Measurements from ENCODE around the gene TLE3.

The TLE3 gene

GRCh38 chr15:70098461-70099166, 897 bp upstream of the TLE3 start:
- no peak for FAIRE-seq

DNA sequence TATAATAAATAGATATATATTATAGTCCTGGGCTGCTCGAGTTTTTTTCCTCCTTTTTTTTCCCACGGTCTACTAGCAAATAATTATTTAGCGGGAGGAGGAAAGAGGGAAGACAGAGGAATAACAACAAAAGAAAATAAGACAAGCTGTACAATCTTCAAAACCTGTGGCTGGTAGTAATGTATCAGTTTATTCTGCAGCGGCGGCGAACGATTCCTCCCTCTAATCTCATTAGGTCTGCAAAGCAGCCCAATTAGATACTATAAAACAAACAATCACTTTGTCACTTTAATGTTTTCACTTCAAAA, 390 bp upstream of the TLE3 start:
- FAIRE-seq: no peak

- no peak for FAIRE-seq
These were observed 725 bp downstream of the TLE3 start for GRCh38 chr15:70097063-70097320.

- no peak for FAIRE-seq
These were observed 1.3 kb downstream of the TLE3 start for GRCh38 chr15:70096215-70097062.

DNA sequence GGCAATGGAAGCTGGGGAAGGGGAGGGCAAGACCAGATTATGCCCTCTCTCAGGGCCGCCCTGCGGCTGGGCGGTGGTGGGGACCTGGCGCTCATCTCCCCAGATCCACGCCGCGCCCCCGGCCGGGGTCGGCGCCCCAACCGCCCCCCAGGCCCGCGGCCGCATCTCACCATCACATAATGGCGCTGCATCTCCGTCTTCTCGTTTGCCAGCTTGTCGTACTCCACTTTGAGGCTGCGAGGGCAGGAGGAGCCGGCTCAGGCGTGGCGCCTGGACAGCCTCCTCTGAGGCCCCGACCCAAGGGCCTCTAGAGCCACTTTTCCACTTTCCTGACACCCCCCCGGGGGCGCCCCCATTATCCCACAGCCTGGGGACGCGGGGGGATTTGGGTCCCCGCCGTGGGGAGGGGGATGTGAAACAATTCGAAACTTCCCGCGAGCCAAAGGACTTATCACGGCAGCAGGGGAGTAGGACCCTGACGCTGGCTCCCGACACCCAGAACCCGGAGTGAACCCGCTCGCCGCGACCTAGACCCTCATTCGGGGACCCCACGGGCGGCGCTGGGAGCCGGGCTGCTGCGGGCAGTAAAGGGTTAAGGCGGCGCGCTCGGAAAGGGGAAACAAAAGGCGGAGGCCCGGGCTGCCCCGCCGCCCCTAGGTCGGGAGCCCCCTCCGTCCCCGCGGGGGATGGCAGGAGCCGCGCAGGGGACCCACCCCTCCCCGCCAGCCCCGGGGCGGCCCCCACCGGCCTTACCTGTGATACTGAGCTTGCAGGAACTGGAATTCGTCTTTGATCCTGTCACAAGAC, 2.1 kb downstream of the TLE3 start:
- FAIRE-seq: no peak

- FAIRE-seq: no peak
These were observed 2.9 kb downstream of the TLE3 start for GRCh38 chr15:70094690-70095311.

DNA sequence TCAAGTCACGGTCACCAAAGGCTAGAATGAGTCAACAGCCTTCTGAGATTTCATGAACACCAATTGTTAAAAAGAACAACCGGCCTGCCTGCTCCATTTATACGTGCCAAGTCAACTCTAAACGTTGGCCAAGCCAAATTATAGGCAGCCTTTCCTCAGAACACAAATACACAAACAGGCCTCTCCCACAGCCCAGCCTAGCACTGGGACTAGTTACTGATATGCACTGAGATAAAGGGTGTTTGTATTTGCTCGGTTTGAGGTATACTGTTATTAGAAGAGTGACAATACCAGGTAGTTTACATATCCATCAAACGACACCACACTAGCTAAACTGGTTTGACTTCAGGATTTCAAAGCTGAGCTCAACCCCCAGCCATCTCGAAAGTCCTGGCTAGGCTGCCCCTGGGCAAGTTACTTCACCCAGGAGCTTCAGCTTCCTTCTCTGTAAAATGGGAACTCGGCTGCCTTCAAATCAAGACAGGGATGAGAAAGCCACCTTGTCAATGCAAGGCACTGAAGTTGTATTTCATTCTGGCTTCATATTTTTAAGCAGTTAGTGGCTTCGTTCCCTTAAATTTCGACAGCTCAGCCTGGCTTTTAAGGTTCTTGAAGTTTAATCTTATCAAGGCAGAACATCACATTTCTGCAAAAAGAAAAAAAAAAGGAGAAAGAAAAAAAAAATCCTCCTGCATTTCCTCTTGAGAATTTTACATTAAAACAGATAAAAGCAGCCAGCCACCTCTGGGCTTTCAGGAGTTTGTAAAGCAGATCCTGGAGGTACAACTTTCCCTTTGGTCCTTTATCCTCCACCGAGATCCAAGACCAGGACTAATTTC, 4.0 kb downstream of the TLE3 start:
- FAIRE-seq: no peak

DNA sequence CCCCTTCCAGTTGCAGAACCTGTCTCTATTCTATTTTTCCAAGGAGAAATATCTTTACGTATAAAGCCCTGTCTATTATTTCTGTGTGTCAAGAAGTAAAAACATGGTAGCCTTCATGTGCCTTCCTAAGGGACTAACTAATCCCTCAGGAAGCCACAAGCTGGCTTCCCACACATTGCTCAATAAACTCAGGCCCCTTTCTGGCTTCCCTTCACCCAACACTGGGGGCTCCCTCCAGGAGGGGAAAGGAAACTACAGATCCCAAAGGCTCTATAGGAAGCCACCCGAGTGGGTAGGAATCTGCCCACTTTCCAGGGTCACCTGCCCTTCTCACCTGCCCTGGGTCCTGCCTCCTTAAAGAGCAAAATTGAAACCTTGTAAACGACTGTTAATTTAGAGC, 4.6 kb downstream of the TLE3 start:
- FAIRE-seq: no peak

- no peak for FAIRE-seq
These were observed 5.2 kb downstream of the TLE3 start for GRCh38 chr15:70092464-70093027.

DNA sequence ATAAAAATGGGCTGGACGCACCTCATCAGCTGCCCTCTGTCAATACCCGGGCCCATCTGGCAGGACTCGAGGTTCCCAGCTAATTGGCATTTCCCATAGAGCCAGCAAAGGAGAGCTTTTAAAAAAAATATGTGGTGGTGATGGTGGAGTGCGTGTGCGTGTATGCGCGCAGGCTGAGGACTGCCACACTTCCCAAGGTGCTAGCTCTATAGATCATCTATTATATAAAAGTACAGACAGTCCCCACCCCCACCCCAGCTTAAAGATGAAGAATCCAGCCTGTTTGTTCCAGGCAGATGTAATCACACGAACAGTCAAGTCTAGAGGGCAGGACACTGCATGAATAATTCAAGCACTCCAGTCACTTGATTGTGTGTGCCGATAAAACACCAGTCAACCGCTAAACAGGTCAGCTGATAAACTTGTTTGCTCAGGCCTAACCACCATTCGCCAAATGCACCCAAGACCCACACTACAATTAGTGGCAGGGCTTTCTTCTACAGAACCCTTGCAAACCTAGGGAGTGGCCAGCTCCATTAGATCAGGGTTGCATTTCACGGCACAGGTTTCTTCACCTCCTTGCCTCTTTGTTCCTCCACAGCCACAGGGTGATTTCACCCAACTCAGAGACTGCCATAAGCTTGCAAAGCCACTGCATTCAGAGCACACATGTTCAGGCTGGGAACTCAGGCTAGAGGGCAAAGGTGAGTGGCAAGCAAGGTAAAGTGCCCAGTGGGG, 5.8 kb downstream of the TLE3 start:
- FAIRE-seq: no peak

DNA sequence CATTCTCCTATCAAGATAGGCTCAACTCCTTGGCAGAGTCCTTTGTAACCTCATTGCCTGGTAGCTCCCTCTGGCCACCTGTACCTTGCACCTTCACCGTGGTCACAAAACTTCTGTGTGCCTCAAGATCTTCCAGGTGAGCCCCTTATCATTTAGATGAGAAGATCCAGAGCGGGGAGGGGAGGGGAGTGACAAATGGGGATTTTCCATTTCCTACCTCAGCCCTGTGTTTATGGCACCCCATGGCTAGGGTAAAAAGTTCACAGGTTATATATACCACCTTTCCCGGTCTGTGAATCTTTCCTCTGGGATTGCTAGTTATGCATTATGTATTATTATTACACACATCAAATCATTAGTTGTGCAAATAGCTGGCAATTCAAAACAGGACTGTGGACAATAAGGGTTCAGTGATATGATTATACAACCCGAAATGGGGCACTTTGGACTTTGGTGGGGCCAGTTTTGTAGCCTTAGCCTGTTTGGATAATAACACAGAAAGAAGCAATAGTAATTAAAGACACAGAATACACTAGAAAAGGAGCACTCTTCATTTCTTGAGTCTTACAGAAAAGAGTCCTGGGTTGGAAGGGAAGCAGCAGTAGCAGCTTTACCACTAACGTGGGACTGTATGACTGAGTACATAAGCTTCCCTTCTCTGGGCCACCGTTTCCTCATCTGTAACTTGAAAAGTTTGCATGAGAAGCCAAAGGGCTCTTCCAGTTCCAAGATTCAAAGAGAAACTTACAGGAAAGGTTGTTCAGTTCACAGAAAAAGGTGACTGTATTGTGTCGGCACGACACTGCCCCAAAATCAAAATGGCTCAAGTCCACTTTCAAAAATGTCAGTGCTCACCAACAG, 7.1 kb downstream of the TLE3 start:
- FAIRE-seq: no peak

DNA sequence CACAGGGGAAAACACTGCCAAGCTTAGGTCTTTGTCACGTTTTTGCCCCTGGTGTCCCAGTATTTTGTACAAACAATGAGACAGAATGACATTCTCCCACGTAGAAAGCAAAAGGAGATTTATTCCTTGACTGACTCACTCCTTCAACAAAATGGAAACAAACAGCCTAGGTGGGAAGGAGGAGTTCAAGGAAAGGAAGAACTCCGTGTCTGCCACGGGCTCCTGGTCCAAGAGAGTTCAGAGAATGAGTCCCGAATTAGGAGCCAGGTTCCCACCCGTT, 8.1 kb downstream of the TLE3 start:
- FAIRE-seq: no peak

DNA sequence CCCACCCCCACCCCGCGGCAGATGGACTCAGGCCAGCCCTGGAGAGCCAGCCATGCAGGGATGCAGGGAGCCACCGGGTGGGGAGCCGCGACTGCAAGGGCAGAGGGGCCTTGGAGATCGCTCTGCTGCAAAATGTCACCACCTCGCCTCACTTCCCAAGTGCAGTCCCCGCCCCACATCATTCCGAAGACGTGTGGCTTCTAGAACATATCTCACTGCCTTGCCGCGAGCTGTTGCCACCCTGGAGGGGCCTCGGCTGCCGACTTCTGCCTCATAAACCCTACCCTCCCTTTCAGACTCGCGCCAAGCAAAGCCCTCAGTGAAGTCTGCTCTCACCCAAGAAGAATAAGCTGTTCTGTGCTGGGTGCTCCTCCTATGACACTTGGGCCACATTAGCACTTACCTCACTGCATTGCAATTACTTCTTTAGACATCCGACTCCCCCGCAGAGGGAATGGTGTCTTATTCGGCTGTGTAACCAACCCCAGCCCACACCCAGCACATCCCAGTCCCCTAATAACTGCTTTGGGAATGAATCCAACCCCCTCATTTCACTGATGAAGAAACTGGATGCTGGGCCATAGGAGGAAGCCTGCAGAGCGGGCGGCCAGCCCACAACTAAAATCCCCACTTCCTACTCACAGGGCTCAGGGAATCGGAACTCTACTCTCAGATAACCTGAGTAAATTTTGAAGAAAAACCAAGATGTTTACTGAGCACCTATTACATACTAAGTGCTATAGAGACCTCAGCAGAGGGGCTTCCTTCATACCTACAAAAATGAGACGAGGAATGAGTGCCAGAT, 8.6 kb downstream of the TLE3 start:
- FAIRE-seq: no peak

- no peak for FAIRE-seq
These were observed 9.3 kb downstream of the TLE3 start for GRCh38 chr15:70088455-70088854.

DNA sequence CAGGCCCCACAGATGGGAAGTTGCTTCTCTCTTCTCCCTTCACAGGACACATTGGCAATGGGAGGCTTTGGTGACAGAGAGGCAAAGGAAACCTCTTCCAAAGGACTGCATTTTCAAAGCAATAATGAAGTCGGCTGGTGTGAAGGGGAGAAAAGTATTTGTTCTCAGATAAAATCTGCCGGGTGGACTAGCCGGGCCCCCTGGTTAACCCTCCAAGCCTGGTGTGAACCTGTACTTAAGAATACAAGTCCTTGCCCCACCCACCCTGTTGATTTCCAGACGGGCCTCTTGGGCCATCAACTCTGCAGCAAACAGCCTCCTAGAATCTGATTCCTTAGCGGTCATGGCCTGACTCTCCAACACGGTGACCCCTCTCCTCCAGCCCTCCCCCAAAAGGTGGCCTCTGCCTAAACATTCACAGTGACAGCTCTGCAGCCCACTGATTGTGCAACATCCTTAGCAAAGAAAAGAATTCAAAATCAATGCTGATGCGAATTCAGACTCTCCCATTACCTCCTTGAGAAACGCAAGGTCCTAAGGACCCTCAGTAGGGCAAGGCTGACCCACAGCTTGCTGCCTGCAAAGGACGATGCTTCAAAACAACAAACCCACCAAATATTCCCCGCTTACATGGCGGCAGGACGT, 9.9 kb downstream of the TLE3 start:
- no peak for FAIRE-seq

DNA sequence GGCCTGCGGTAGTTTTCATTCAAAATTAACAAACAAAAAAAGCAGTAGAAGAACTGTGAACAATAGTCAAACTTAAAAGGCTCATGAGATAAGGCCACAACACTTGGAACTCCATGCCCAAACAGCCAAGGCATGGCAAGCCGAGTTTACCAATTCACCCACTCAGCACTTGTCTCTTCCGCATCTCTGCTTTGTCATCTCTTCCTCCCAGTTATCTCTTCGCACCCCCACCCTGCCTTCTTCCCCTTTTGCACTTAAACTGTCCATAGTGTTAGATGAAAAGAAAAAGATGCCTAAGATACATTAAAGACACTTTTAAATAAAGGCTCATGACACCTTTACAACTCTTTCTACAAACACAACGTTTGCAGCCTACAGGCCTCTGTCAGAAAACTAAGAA, 11.1 kb downstream of the TLE3 start:
- FAIRE-seq: no peak

GRCh38 chr15:70084461-70084860, 13.3 kb downstream of the TLE3 start:
- no peak for FAIRE-seq

DNA sequence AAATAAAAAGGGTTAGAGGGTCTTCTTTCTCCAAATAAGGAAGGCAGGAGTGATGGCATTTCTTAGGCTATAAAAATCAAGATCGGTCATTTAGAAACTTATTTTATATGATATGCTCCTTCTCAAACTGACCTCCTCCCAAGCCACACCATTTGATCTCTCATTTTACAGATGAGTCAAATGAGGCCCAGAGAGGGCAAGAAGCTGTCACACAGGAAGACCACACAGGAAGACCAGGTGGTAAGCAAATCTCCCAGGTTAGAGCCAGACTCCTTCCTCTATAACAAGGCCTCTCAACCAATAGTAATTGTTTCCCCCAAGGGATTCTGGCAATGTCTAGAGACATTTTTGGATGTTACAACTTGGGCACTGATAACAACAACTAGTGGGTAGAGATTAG, 13.8 kb downstream of the TLE3 start:
- FAIRE-seq: no peak

DNA sequence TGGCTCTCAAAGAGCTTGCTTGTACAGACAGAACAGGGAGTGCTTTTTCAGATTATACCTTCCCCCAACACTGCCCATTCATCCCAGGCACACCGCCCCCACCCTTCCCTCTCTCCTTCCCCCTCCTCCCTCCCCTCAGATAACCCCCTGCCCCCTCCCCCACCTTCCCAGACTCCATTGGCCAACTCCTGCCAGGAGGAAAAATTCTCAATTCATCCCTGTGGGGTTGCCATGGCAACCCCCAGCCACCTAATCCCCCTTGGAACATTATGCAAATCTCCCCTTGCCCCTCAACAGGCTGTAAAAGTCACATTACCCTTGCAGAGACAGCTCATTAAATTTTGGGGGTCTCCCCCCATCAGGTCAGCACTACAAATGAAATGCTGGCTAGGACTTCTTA, 14.3 kb downstream of the TLE3 start:
- FAIRE-seq: no peak
